ENCODE data around the gene NR2E1. TPM values are rescaled to one million over a fixed set of nuclear protein-coding genes. Genes with fewer than 3 reads are reported as not detected.

Gene NR2E1
- total RNA-seq, 1 donor: not detected

DNA sequence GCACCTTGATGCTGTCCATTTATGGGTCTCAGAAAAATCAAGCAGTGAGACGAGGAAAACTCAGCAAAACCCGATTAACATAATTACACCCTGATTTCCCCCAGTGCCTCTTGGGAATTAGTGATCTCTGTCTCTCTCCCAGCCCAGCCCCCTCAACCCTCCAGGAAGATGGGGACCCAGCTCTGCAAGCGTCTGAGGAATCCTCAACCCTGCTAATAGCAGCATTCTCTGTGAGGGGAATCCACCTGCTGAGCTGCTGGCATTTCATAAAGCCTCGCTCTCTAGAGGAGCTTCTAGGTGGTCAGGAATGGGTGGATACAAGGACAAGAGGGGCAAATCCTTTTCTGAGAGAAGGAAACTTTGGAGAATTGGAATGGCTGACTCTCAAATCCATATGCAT, 13.9 kb downstream of the NR2E1 start:
- no peak for DNase-seq (ENCODE audit: low read depth)
- no peak for TF ChIP-seq CTCF (IDR thresholded peaks at IDR 0.05; ENCODE audit: insufficient read depth, low read depth, low read length)
- H3K4me3 ChIP-seq (ENCODE audit: low read depth, low read length): no peak overlapping the region

DNA sequence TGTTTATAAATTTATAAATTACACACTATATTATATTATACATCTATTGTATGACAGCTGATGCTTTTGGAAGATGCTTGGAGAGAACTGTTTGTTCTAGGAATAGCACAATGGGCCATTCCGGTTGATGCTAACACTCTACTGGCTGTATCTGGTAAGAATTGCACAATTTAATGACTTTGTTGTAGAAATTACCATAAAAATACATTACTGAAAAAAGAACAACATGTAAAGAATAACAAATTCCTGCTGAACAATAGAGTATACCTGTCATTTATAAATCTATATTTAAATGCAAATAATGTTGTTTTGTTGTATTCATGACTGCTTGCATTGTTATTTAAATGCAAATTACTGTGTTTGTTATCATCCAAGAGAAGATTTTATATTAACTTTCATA, 14.4 kb downstream of the NR2E1 start:
- no peak overlapping the region for H3K4me3 ChIP-seq (ENCODE audit: low read depth, low read length)
- no peak for TF ChIP-seq CTCF (IDR thresholded peaks at IDR 0.05; ENCODE audit: insufficient read depth, low read depth, low read length)
- DNase-seq (ENCODE audit: low read depth): no peak

- TF ChIP-seq CTCF (IDR thresholded peaks at IDR 0.05; ENCODE audit: insufficient read depth, low read depth, low read length): no peak
- H3K4me3 ChIP-seq (ENCODE audit: low read depth, low read length): no peak overlapping the region
- DNase-seq (ENCODE audit: low read depth): no peak
Measured at GRCh38 chr6:108180776-108181175, 15.0 kb downstream of the NR2E1 start.

DNA sequence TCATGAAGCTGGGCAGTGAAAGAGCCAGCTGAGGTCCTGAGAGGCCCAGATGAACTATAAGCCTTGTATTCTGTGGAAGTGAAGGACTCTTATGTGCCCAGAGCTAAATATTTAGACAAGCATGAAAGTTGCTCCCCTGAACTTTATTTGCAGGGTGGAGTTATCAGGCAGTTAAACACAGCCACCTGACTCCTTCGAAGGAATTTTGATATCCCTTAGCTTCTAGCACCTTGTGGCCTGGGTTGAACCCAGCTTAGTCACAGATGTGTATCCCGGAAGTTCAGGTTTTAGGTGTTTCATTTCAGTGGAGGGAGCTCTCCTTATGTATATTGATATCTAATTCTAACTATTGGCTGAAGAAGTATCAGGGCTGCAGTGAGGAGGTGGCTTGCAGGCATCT, 20.4 kb downstream of the NR2E1 start:
- no peak overlapping the region for H3K4me3 ChIP-seq (ENCODE audit: low read depth, low read length)
- no peak for TF ChIP-seq CTCF (IDR thresholded peaks at IDR 0.05; ENCODE audit: insufficient read depth, low read depth, low read length)
- DNase-seq (ENCODE audit: low read depth): no peak

DNA sequence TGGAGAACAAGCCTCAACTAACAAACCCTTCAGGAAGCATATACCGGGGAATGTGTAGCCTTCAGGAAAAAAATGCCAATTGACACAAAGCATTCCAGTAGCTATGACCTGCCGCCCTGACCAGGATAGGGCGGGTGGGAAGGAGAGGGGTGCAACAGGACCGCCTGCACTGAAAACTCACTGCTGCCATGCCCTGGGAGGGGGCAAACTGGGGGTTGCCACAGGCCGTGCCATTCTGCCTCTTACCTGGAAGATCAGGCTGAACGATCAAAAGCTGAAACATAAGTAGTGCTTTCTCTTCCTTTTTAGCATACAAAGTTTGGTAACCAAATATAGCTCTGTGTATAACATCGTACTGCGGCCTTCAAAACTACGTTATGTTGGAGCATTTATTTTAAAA, 21.7 kb downstream of the NR2E1 start:
- H3K4me3 ChIP-seq (ENCODE audit: low read depth, low read length): no peak overlapping the region
- TF ChIP-seq CTCF (IDR thresholded peaks at IDR 0.05; ENCODE audit: insufficient read depth, low read depth, low read length): no peak
- no peak for DNase-seq (ENCODE audit: low read depth)

DNA sequence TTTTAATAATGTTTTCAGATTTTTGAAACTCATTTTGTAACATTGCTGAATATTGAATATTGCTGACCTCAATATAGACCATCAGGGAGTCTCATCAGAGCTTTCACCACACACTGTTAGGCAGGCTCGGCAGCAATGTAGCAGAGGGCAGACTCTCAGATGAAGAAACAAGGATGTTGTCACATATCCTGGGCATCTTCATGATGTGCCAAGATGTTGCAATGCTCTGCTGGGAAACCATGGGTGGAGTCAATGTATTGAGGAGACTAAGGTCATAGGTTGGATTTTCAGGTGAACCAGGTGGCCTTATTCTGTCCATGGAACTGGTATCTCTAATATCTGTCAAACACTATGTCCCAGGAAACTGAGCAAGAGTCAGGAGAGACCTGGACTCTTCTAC, 27.3 kb downstream of the NR2E1 start:
- DNase-seq (ENCODE audit: low read depth): no peak
- TF ChIP-seq CTCF (IDR thresholded peaks at IDR 0.05; ENCODE audit: insufficient read depth, low read depth, low read length): no peak
- H3K4me3 ChIP-seq (ENCODE audit: low read depth, low read length): no peak overlapping the region

DNA sequence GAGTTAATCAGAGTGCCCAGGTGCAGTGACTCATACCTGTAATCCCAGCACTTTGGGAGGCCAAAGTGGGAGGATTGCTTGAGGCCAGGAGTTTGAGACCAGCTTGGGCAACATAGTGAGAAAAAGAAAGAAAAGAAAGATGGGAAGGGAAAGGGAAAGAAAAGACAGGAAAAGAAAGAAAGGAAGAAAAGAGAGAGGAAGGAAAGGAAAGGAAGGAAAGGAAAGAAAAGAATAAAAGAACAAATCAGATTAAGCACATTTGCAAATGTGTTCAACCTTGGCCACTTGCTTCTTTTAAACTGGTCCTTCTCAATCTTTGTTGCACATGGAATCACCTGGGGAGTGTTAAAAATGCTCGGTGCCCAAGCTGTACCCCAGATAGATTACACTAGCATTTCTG, 28.0 kb downstream of the NR2E1 start:
- TF ChIP-seq CTCF (IDR thresholded peaks at IDR 0.05; ENCODE audit: insufficient read depth, low read depth, low read length): no peak
- DNase-seq (ENCODE audit: low read depth): no peak
- H3K4me3 ChIP-seq (ENCODE audit: low read depth, low read length): no peak overlapping the region
